Hematopoietic multipotent progenitor cell treated with erythropoietin and hydrocortisone succinate and interleukin-3 and kit ligand, for 8 days (in vitro differentiated cells): Measurements from ENCODE around the gene GIGYF1.
A peak's percentile ranks its signal among the peaks of the same experiment; 100 is the strongest.
"Not testable (repeated sequence)": the region's sequence is repeated elsewhere in the genome, so short reads cannot be mapped to it uniquely, and the experiment has no call there.

ENCODE experiments used
- DNase-seq: peaks from one replicate; pipeline ENCODE4 v3.0.0-alpha.2; 2015

The GIGYF1 gene, protein sequence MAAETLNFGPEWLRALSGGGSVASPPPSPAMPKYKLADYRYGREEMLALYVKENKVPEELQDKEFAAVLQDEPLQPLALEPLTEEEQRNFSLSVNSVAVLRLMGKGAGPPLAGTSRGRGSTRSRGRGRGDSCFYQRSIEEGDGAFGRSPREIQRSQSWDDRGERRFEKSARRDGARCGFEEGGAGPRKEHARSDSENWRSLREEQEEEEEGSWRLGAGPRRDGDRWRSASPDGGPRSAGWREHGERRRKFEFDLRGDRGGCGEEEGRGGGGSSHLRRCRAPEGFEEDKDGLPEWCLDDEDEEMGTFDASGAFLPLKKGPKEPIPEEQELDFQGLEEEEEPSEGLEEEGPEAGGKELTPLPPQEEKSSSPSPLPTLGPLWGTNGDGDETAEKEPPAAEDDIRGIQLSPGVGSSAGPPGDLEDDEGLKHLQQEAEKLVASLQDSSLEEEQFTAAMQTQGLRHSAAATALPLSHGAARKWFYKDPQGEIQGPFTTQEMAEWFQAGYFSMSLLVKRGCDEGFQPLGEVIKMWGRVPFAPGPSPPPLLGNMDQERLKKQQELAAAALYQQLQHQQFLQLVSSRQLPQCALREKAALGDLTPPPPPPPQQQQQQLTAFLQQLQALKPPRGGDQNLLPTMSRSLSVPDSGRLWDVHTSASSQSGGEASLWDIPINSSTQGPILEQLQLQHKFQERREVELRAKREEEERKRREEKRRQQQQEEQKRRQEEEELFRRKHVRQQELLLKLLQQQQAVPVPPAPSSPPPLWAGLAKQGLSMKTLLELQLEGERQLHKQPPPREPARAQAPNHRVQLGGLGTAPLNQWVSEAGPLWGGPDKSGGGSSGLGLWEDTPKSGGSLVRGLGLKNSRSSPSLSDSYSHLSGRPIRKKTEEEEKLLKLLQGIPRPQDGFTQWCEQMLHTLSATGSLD (N-terminal part only)

GRCh38 chr7:100694098-100694745 lies at the start of gene GIGYF1:
Gene GIGYF1 (minus strand): TSS chr7:100694250. CDS start chr7:100688238, 6,012 bp downstream.
- peak; percentile 66 for DNase-seq

DNA sequence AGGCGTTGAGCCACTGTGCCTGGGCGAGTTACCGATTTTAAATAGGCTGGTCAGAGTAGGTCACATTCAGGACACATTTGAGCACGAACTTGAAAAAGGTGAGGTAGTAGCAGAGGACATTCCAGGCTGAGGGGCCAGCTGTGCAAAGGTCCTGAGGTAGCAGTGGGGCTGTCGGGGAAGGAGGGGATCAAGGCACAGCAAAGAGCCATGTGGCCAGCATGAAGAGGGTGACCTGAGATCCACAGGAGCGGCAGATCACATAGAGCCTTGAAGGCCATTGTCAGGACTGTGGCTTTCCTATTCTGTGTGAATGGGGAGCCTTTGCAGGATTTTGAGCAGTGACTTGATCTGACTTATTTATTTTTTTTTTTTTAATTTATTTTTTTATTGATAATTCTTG lies 45.9 kb upstream of the GIGYF1 start:
- DNase-seq: no peak

DNA sequence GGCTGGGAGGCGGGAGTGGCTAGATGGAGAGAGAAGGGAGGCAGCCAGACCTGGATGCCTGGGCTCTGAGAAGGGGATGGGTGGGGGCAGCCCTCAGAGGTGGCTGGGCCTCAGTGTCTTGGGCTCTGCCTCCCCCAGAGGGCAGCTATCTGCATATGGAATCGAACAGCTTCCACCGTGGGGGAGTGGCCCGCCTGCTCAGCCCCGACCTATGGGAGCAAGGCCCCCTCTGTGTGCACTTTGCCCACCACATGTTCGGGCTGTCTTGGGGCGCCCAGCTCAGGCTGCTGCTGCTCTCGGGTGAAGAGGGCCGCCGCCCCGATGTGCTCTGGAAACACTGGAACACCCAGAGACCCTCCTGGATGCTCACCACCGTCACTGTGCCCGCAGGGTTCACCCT lies 42.6 kb upstream of the GIGYF1 start:
- DNase-seq: no peak

DNA sequence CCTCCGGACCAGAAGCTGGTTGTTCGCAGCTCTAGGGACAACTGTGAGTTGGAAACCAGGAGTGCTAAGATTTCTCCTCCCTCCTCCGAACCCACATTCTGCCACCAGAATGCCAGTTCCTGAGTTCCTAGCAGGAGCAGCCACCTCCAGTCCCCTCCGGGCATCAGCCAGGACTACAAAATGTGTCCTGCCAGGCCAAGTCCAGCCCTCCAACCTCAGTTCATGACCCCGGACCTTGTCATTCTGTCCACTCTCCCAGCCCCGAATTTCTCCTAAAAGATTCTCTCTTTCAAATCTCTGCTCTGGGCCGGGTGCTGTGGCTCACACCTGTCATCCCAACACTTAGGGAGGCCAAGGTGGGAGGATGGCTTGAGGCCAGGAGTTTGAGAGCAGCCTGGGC lies 41.7 kb upstream of the GIGYF1 start:
- no peak for DNase-seq

- no peak for DNase-seq
Measured at GRCh38 chr7:100731937-100732636, 38.0 kb upstream of the GIGYF1 start.

- no peak for DNase-seq
Measured at GRCh38 chr7:100730136-100730800, 36.2 kb upstream of the GIGYF1 start.

GRCh38 chr7:100728196-100728595 lies 34.1 kb upstream of the GIGYF1 start:
- no peak for DNase-seq

DNA sequence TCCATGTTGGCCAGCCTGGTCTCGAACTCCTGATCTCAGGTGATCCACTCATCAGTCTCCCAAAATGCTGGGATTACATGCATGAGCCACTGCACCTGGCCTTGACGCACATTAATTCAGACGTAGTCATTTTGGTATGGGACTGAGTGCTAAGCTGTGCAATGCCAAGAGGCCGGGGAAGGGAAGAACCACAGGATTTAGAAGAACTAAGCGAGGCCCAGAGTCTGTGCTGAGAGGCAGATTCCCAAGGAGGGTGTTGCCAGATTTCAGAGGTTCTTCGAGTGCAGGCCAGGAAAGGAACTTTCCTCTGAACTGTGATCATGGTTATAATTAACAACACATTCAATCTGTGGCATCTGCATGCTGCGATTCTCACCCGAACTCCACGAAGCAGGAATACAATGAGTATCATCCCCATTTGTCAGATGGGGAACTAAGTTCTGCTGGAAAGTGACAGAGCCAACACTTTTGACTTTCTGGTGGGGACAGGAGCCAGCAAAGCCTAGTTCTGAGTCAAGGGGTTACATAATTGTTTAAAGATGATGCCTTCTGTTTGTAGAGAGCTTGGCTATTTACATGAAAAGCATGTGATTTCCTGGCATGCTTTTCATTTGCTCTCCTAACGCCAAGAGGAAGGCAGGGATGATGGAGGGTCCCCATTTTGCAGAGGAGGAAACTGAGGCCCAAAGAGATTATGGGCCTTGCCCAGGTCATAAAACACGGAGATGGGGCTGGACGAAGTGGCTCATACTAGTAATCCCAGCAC lies 33.1 kb upstream of the GIGYF1 start:
- DNase-seq: no peak

DNA sequence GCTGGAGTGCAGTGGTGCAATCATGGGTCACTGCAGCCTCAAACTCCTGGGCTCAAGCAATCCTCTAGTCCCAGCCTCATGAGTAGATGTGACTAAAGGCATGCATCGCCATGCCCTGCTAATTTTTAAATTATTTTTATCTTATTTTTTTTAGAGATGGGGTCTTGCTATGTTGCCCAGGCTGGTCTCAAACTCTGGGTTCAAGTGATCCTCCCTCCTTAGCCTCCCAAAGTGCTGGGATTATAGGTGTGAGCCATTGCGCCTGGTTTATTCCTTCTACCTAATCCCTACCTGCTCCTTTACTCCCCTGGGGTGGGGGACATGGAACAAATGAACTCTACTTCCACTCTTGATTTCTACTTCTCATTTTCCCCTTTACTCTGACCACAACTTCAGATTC lies 30.3 kb upstream of the GIGYF1 start:
- not testable (repeated sequence) for DNase-seq

DNA sequence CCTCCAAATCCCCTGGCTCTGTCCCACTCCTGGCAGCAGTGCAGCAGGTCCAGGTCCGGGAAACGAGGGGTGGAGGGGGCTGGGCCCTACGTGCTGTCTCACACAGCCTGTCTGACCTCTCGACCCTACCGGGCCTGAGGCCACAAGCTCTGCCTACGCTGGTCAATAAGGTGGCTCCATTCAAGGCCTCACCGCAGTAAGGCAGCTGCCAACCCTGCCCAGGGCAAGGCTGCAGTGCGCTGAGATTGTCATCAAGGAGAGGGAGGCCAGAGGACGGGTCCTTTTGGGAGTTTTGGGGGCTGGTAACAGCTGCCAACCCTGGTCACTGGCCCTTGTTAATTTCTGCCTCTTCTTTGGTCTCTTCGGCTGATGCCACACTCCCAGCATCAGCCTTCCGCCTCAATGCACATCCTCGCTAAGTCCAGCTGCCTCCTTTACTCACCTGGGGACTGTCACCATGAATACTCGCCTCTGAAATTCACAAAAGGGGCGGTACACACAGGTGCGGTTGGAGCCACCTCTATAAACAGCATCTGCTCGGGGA lies 29.8 kb upstream of the GIGYF1 start:
- DNase-seq: no peak

- DNase-seq: no peak
Measured at GRCh38 chr7:100722480-100723212, 28.6 kb upstream of the GIGYF1 start.

DNA sequence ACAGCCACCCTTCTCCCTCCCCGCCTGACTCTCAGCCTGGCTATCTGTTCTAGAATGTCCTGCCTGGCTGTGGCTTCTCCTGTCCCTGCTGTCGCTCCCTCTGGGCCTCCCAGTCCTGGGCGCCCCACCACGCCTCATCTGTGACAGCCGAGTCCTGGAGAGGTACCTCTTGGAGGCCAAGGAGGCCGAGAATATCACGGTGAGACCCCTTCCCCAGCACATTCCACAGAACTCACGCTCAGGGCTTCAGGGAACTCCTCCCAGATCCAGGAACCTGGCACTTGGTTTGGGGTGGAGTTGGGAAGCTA lies 27.4 kb upstream of the GIGYF1 start:
- no peak for DNase-seq

DNA sequence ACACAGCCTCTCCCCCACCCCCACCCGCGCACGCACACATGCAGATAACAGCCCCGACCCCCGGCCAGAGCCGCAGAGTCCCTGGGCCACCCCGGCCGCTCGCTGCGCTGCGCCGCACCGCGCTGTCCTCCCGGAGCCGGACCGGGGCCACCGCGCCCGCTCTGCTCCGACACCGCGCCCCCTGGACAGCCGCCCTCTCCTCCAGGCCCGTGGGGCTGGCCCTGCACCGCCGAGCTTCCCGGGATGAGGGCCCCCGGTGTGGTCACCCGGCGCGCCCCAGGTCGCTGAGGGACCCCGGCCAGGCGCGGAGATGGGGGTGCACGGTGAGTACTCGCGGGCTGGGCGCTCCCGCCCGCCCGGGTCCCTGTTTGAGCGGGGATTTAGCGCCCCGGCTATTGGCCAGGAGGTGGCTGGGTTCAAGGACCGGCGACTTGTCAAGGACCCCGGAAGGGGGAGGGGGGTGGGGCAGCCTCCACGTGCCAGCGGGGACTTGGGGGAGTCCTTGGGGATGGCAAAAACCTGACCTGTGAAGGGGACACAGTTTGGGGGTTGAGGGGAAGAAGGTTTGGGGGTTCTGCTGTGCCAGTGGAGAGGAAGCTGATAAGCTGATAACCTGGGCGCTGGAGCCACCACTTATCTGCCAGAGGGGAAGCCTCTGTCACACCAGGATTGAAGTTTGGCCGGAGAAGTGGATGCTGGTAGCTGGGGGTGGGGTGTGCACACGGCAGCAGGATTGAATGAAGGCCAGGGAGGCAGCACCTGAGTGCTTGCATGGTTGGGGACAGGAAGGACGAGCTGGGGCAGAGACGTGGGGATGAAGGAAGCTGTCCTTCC lies 26.8 kb upstream of the GIGYF1 start:
- DNase-seq: no peak

DNA sequence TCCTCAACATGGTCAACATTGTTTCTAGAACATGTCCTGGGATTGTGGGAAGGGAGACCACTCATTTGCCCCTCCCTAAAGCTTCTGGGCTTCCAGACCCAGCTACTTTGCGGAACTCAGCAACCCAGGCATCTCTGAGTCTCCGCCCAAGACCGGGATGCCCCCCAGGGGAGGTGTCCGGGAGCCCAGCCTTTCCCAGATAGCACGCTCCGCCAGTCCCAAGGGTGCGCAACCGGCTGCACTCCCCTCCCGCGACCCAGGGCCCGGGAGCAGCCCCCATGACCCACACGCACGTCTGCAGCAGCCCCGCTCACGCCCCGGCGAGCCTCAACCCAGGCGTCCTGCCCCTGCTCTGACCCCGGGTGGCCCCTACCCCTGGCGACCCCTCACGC lies 26.2 kb upstream of the GIGYF1 start, which contains the start of gene EPO:
EPO (plus strand) TSS at position 190 of the 392 bp plus-strand sequence. CDS start 513 bp downstream, outside the sequence.
- DNase-seq: no peak

DNA sequence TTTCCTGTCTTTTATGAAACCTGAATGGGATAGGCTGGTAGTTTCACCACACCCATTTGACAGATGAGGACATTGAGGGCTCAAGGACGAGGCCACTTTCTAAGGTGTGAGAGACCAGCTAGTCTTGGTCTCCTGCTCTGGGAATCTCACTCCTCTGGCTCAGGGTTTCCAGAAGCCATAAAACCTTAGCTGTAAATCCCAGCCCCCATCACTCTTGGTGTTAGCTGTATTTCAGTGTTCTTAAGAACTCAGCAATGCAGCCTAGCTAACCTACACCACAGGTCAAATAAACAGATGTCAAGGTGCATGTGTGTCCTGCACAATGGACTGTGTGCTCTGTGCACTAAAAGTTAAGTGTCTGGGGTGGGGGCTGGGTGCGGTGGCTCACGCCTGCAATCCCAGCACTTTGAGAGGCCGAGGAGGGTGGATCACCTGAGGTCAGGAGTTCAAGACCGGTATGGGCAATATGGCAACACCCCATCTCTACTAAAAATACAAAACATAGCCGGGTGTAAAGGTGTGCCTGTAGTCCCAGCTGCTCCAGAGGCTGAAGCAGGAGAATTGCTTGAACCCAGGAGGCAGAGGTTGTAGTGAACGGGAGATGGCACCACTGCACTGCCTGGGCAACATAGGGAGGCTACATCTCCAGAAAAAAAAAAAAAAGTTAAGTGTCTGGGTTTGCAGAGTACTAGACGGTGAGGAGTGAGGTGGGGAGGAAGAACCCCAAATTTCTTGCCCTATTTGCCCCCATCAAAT lies 25.7 kb upstream of the GIGYF1 start:
- DNase-seq: peak; percentile 27

DNA sequence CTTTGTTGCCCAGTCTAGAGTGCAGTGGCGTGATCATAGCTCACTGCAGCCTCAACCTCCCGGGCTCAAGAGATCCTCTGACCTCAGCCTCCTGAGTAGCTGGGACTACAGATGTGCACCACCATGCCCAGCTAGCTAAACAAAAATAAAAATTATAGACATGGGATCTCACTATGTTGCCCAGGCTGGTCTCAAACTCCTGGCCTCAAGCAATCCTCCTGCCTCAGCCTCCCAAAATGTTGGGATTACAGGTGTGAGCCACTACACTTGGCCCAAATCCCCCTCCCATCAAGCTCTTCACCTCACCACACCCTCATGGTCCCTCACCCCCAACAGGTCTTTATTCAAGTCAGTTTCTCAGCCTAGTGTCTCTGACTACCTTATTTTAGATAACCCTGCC lies 23.0 kb upstream of the GIGYF1 start:
- DNase-seq: not testable (repeated sequence)

GRCh38 chr7:100714725-100715124 lies 20.7 kb upstream of the GIGYF1 start:
- DNase-seq: no peak

DNA sequence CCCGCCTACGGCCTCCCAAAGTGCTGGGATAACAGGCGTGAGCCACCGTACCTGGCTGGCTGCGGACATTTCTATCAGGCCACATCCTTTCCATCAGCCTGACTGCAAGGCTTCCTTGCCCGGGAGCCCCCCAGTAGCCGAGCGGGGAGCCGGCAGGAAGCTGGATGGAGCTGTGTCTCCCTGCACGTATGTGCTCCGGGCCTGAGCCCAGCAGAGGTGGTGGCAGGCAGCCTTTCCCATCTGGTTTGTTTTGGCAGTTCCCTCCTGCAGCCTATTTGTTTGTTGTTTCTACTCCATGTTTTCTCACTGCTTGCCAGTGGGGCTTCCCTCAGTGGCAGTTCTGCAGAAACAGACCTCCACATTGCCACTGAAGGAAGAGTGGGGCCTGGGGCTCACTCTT lies 17.3 kb upstream of the GIGYF1 start:
- no peak for DNase-seq

DNA sequence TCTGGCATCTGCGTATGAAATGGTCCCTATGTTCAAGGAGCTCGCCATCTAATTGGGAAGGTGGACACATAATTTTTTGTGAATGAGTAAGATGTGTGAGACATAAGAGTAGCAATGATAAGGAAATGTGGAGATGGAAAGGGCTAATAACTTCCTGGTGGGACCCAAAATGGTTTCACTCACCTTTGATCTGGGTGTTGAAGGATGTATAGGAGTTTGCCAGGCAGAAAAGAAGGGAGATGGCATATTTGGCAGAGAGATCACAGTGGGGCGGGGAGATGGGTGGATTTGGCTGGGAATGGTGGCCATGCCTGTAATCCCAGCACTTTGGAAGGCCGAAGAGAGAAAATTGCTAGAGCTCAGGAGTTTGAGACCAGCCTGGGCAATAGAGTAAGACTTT lies 16.4 kb upstream of the GIGYF1 start:
- no peak for DNase-seq
